ENCODE data around the gene RAB33B.

The RAB33B gene

DNA sequence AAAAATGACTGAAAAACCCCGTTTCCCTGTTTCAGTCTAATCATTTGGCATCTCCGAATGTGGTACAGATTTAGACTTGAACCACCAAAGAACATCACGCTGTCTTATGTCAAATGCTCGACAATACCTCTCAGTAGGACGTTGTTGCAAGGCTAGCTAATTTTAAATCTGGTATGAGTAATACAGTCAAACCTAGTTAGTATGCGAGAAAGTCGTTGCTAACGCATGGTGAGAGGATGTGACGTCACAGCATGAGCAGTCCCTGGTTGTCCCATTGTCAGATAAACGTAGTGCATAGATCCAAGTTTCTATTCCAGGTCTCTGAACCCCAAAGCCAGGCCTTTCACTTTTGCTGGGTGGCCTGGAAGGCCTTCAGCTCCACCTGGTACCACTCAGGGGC is 57.4 kb downstream of the RAB33B start:
- no peak for DNase-seq

- DNase-seq, result no peak
These were observed 60.6 kb downstream of the RAB33B start for GRCh38 chr4:139514382-139515059.

- no peak for DNase-seq
These were observed 61.6 kb downstream of the RAB33B start for GRCh38 chr4:139515531-139515958.

- DNase-seq, result no peak
These were observed 68.0 kb downstream of the RAB33B start for GRCh38 chr4:139521754-139522401.

- no peak for DNase-seq
These were observed 68.5 kb downstream of the RAB33B start for GRCh38 chr4:139522457-139522856.

DNA sequence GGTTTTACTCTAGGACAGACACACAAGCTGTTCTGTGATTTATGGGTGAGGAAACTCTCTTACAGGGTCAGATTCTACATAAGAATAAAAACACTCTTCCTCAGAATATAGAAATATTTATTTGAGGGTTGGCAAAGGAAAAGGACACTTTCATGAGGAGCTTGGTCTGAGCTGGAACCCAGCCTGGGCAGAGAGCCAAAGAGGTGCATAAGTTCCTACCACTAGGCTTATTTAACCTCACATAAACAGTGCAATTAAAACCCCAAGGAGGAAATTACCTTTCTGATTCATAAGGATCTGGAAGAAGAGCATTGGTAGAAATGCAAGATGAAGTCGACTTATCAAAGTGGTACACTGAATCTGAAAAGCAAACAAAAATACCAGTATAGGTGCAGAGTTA is 69.2 kb downstream of the RAB33B start:
- DNase-seq, result no peak

- DNase-seq, result no peak
These were observed 70.2 kb downstream of the RAB33B start for GRCh38 chr4:139524062-139524631.

- no peak for DNase-seq
These were observed 71.5 kb downstream of the RAB33B start for GRCh38 chr4:139525414-139525813.
